Activated CD8-positive, alpha-beta T cell treated with anti-CD3 and anti-CD28 coated beads for 36 hours (primary cell): ENCODE data around the gene ALG11. TPM values are rescaled to one million over a fixed set of nuclear protein-coding genes. Genes with fewer than 3 reads are reported as not detected.
"Not testable (repeated sequence)": the region's sequence is repeated elsewhere in the genome, so short reads cannot be mapped to it uniquely, and the experiment has no call there.

ENCODE experiments used
- ATAC-seq: fragments of 200-7000 bp; cut with Tn5 transposase; one replicate; pipeline ENCODE4 v1.10.0; 2021; ENCODE audit warnings: mild to moderate bottlenecking, moderate library complexity
- CTCF ChIA-PET: fragments of 350-600 bp; sonication (Branson Sonifier 250); formaldehyde crosslinking; loops from one replicate; lab custom pipeline; 2021; ENCODE audit warnings: antibody characterized with exemption; lab: Charles Lee
- POLR2A ChIA-PET: fragments of 350-600 bp; sonication (Branson Sonifier 250); formaldehyde crosslinking; loops from one replicate; lab custom pipeline; 2021; ENCODE audit warnings: antibody characterized with exemption; lab: Charles Lee
- DNase-seq: peaks from one replicate; pipeline ENCODE4 v3.0.0-alpha.2; 2020
- H3K27ac Mint-ChIP-seq: one replicate; pipeline ENCODE4 v1.8.0; 2021; ENCODE audit warnings: mild to moderate bottlenecking, mixed read lengths
- H3K27me3 Mint-ChIP-seq: one replicate; pipeline ENCODE4 v1.8.0; 2021; ENCODE audit warnings: mixed read lengths
- H3K36me3 Mint-ChIP-seq: one replicate; pipeline ENCODE4 v1.8.0; 2021; ENCODE audit warnings: low read depth, mixed read lengths
- H3K4me1 Mint-ChIP-seq: one replicate; pipeline ENCODE4 v1.8.0; 2021; ENCODE audit warnings: low read depth, mixed read lengths
- H3K4me3 Mint-ChIP-seq: one replicate; pipeline ENCODE4 v1.8.0; 2021; ENCODE audit warnings: mild to moderate bottlenecking, moderate library complexity, mixed read lengths
- H3K9me3 Mint-ChIP-seq: one replicate; pipeline ENCODE4 v1.8.0; 2021; ENCODE audit warnings: mixed read lengths
- intact Hi-C: fragments of 100-400 bp; cut with micrococcal nuclease; formaldehyde crosslinking; loops from one replicate; pipeline ENCODE4 v1.10.0; 2022
- total RNA-seq, 2 experiments: library from RNA; stranded (reverse); gene quantifications; one replicate each; pipeline ENCODE4 v1.2.3, GENCODE V29; 2021
- TF ChIP-seq, protein P1 (sequence below): fragments of 200-600 bp; IDR thresholded peaks from one replicate; pipeline ENCODE4 v1.8.0; 2022; ENCODE audit warnings: antibody characterized with exemption, mild to moderate bottlenecking

Gene ALG11
- total RNA-seq, 2 experiments from 2014 or later, result 21.0 to 22.6 TPM

DNA sequence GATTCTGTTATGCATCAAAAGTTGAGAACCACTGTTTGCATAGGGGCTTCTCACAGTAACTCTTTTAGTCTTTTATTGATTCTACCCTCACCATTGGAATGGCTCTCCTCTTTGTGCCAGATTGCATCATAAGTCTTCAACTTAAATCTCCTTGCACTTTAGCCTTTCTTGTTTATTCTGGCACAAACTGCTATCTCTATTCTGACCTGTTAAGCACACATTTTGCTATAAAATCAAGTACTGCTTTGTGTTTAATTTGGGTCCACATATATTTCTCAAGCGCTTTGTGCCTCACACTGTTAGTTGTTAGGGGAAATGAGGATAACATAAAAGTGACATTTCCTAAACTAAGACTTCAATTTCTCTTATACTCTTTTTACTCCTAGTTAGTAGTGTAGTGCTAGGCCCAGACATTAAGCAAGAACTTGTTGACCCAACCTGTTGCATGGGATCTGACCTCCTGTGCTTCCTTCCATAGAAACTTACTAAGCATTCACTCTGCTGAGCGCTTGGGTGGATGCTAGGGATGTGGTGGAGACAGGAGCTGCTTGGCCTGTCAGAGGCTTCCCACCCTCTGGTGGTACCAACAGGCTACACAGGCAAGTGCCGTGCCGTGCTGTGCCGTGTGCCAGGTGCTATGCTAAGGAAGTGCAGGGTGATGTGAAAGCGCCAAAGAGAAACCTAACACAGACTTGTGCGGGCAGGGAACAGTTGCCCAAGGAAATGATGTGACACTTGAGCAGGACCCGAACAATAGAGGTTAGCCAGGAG, 13.5 kb downstream of the ALG11 start:
- Mint-ChIP-seq H3K4me3 (no peak overlapping the region), H3K27me3 (no peaks in the 10 kb centered on the region), H3K9me3 (peaks cover 9% of the 10 kb centered on the region), H3K36me3 (peaks cover 78% of the 10 kb centered on the region), H3K4me1 (peaks cover 17% of the 10 kb centered on the region), H3K27ac (no peak overlapping the region)
- TF ChIP-seq, protein P1, sequence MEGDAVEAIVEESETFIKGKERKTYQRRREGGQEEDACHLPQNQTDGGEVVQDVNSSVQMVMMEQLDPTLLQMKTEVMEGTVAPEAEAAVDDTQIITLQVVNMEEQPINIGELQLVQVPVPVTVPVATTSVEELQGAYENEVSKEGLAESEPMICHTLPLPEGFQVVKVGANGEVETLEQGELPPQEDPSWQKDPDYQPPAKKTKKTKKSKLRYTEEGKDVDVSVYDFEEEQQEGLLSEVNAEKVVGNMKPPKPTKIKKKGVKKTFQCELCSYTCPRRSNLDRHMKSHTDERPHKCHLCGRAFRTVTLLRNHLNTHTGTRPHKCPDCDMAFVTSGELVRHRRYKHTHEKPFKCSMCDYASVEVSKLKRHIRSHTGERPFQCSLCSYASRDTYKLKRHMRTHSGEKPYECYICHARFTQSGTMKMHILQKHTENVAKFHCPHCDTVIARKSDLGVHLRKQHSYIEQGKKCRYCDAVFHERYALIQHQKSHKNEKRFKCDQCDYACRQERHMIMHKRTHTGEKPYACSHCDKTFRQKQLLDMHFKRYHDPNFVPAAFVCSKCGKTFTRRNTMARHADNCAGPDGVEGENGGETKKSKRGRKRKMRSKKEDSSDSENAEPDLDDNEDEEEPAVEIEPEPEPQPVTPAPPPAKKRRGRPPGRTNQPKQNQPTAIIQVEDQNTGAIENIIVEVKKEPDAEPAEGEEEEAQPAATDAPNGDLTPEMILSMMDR, result no peak
- POLR2A ChIA-PET, result no interaction called here
- CTCF ChIA-PET, result no interaction called here
- intact Hi-C loops, result no loop called here
- DNase-seq, result no peak
- no peak for ATAC-seq

DNA sequence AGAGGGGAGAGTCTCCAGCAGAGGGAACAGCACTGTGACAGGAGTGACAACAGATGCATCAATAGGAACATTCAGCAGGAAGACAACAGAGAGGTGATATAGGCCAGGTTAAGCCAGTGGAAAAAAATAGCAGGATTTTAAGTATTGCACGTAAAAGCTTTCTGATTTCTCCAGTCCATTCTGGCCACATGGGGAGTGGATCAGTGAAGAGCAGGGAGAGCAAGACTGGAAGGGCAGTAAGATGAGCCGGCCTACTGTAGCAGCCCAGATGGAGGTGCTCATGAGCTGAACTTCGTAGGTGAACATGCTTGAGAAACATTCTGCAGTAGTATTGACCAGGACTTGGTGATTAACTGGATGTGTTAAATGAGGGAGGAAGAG, 14.0 kb downstream of the ALG11 start:
- H3K4me1 Mint-ChIP-seq, result peaks cover 17% of the 10 kb centered on the region
- no peak overlapping the region for H3K4me3 Mint-ChIP-seq
- DNase-seq, result no peak
- intact Hi-C loops, result no loop called here
- no peak for ATAC-seq
- POLR2A ChIA-PET, result no interaction called here
- peaks cover 9% of the 10 kb centered on the region for H3K9me3 Mint-ChIP-seq
- H3K27me3 Mint-ChIP-seq, result no peaks in the 10 kb centered on the region
- CTCF ChIA-PET, result no interaction called here
- no peak overlapping the region for H3K27ac Mint-ChIP-seq
- H3K36me3 Mint-ChIP-seq, result peaks cover 76% of the 10 kb centered on the region
- TF ChIP-seq, protein P1, result no peak

DNA sequence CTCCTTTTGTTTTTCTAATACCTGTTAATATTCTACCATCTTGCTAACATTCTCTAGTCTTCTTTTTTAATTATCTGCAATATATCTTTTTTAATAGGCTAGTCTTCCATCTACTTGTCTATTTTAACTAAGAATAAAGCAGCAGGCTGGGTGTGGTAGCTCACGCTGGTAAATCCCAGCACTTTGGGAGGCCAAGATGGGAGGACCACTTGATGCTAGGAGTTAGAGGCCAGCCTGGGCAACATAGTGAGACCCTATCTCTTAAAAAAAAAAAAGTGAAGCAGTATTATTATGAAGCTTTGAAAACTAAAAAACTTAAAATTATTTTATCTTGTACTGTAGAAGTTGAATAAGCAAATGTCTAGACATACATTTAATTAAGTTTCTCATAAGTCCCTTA, 15.6 kb downstream of the ALG11 start:
- ATAC-seq, result no peak
- Mint-ChIP-seq H3K4me3 (no peak overlapping the region), H3K36me3 (peaks cover 66% of the 10 kb centered on the region), H3K27me3 (no peaks in the 10 kb centered on the region), H3K4me1 (peaks cover 23% of the 10 kb centered on the region), H3K9me3 (peaks cover 10% of the 10 kb centered on the region), H3K27ac (no peak overlapping the region)
- CTCF ChIA-PET, result no interaction called here
- intact Hi-C loops, result no loop called here
- POLR2A ChIA-PET, result interaction anchor here (1.1 kb wide), 1 partner anchor 42 kb away, joined by 3 read pairs; no protein-coding TSS in a partner anchor
- TF ChIP-seq, protein P1, result no peak
- DNase-seq, result no peak

DNA sequence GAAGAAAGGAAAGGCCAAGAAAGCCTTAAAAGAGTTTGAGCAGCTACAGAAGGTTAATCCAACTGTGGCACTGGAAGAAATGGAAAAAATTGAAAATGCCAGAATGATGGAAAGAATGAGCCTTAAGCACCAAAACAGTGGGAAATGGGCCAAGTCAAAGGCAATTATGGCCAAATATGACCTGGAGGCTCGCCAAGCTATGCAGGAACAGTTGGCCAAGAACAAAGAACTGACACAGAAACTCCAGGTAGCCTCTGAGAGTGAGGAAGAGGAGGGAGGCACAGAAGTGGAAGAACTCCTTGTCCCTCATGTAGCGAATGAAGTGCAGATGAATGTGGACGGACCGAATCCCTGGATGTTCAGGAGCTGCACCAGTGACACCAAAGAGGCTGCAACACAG, 17.4 kb downstream of the ALG11 start:
- H3K4me1 Mint-ChIP-seq, result peaks cover 23% of the 10 kb centered on the region
- no peak overlapping the region for H3K27ac Mint-ChIP-seq
- ATAC-seq (no peak), DNase-seq (no peak)
- H3K27me3 Mint-ChIP-seq, result no peaks in the 10 kb centered on the region
- TF ChIP-seq, protein P1, result no peak
- POLR2A ChIA-PET, result no interaction called here
- intact Hi-C loops, result no loop called here
- H3K9me3 Mint-ChIP-seq, result peaks cover 10% of the 10 kb centered on the region
- CTCF ChIA-PET, result interaction anchor here (1.2 kb wide), 1 partner anchor 16 kb away, joined by 3 read pairs; no protein-coding TSS in a partner anchor
- H3K36me3 Mint-ChIP-seq, result peaks cover 56% of the 10 kb centered on the region
- H3K4me3 Mint-ChIP-seq, result no peak overlapping the region

DNA sequence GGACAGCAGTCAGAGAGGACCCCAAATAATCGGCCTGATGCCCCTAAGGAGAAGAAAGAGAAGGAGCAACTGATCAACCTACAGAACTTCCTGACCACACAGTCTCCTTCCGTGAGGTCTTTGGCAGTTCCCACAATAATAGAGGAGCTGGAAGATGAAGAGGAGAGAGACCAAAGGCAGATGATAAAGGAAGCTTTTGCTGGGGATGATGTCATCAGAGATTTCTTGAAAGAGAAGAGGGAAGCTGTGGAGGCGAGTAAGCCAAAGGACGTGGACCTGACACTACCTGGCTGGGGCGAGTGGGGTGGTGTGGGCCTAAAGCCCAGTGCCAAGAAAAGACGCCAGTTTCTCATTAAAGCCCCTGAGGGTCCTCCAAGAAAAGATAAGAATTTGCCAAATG, 18.2 kb downstream of the ALG11 start:
- peaks cover 48% of the 10 kb centered on the region for H3K36me3 Mint-ChIP-seq
- H3K4me3 Mint-ChIP-seq, H3K27me3 Mint-ChIP-seq, ATAC-seq, H3K27ac Mint-ChIP-seq, intact Hi-C loops, DNase-seq: not testable (repeated sequence)
- H3K4me1 Mint-ChIP-seq, result peaks cover 21% of the 10 kb centered on the region
- H3K9me3 Mint-ChIP-seq, result peaks cover 10% of the 10 kb centered on the region
- ChIA-PET CTCF (interaction anchor here (1.2 kb wide), 1 partner anchor 17 kb away, joined by 3 read pairs; no protein-coding TSS in a partner anchor), POLR2A (interaction anchor here (1.0 kb wide), 1 partner anchor 82 kb away, joined by 3 read pairs; no protein-coding TSS in a partner anchor)
